Pons (tissue), 1 donor: ENCODE measurements around the gene CTNNA2.

Source experiments
- DNase-seq: peaks from one replicate; pipeline ENCODE4 v3.0.0-alpha.2; 2016; ENCODE audit warnings: low spot score

The CTNNA2 gene

GRCh38 chr2:80291656-80292055 is 778.8 kb downstream of the CTNNA2 start:
- no peak for DNase-seq

GRCh38 chr2:80292474-80292873 is 779.6 kb downstream of the CTNNA2 start:
- DNase-seq: no peak

- DNase-seq: peak; percentile 96
These were observed 780.2 kb downstream of the CTNNA2 start for GRCh38 chr2:80293039-80293438.

- no peak for DNase-seq
These were observed 786.1 kb downstream of the CTNNA2 start for GRCh38 chr2:80298954-80299353.

- DNase-seq: no peak
These were observed 786.8 kb downstream of the CTNNA2 start for GRCh38 chr2:80299661-80300060.

- DNase-seq: no peak
These were observed 787.5 kb downstream of the CTNNA2 start for GRCh38 chr2:80300346-80300745.

GRCh38 chr2:80300954-80301353 is 788.1 kb downstream of the CTNNA2 start:
- DNase-seq: no peak

- no peak for DNase-seq
These were observed 789.1 kb downstream of the CTNNA2 start for GRCh38 chr2:80302001-80302313.

- DNase-seq: no peak
These were observed 789.6 kb downstream of the CTNNA2 start for GRCh38 chr2:80302314-80303005.

GRCh38 chr2:80303006-80303908 is 790.4 kb downstream of the CTNNA2 start:
- DNase-seq: no peak

- DNase-seq: no peak
These were observed 791.3 kb downstream of the CTNNA2 start, which contains the start of gene LRRTM1 for GRCh38 chr2:80303909-80304837. Gene LRRTM1 (minus strand): TSS chr2:80304752. CDS start chr2:80303819, 933 bp downstream.

GRCh38 chr2:80311304-80311703 is 798.5 kb downstream of the CTNNA2 start:
- no peak for DNase-seq

- no peak for DNase-seq
These were observed 799.5 kb downstream of the CTNNA2 start for GRCh38 chr2:80312282-80312839.

- no peak for DNase-seq
These were observed 809.6 kb downstream of the CTNNA2 start for GRCh38 chr2:80322311-80322920.

- no peak for DNase-seq
These were observed 810.1 kb downstream of the CTNNA2 start for GRCh38 chr2:80322958-80323357.

- DNase-seq: no peak
These were observed 810.8 kb downstream of the CTNNA2 start for GRCh38 chr2:80323610-80324009.

GRCh38 chr2:80324525-80324924 is 811.7 kb downstream of the CTNNA2 start:
- DNase-seq: no peak

GRCh38 chr2:80326214-80326613 is 813.4 kb downstream of the CTNNA2 start:
- peak; percentile 80 for DNase-seq

GRCh38 chr2:80326861-80327260 is 814.0 kb downstream of the CTNNA2 start:
- no peak for DNase-seq

GRCh38 chr2:80328159-80328571 is 815.3 kb downstream of the CTNNA2 start:
- DNase-seq: no peak

GRCh38 chr2:80329491-80329890 is 816.6 kb downstream of the CTNNA2 start:
- no peak for DNase-seq
